WTC11 (cell line): Measurements from ENCODE around the gene BUD23. TPM values are rescaled to one million over a fixed set of nuclear protein-coding genes. Genes with fewer than 3 reads are reported as not detected.

Experiments used
- ATAC-seq: fragments of 200-7000 bp; cut with Tn5 transposase; 2 replicates; pipeline ENCODE4 v1.10.0; 2021; ENCODE audit warnings: mild to moderate bottlenecking, moderate library complexity
- CTCF ChIA-PET: fragments of 300-600 bp; sonication (Branson Sonifier 250); formaldehyde crosslinking; loops from one replicate; lab custom pipeline; 2021; ENCODE audit warnings: antibody characterized with exemption; lab: Charles Lee
- POLR2A ChIA-PET: fragments of 350-600 bp; sonication (Branson Sonifier 250); formaldehyde crosslinking; loops from one replicate; lab custom pipeline; 2021; ENCODE audit warnings: antibody characterized with exemption; lab: Charles Lee
- DNase-seq: peaks from one replicate; pipeline ENCODE4 v3.0.0; 2021; ENCODE audit warnings: low spot score
- H3K27ac Mint-ChIP-seq: 2 replicates; pipeline ENCODE4 v1.8.0; 2021; ENCODE audit warnings: mixed read lengths
- H3K27me3 Mint-ChIP-seq: 2 replicates; pipeline ENCODE4 v1.8.0; 2021; ENCODE audit warnings: low read depth, mild to moderate bottlenecking, moderate library complexity, mixed read lengths
- H3K36me3 Mint-ChIP-seq: 2 replicates; pipeline ENCODE4 v1.8.0; 2021; ENCODE audit warnings: mixed read lengths
- H3K4me1 Mint-ChIP-seq: 2 replicates; pipeline ENCODE4 v1.8.0; 2022; ENCODE audit warnings: mixed read lengths
- H3K4me3 Mint-ChIP-seq: 2 replicates; pipeline ENCODE4 v1.8.0; 2021; ENCODE audit warnings: mild to moderate bottlenecking, moderate library complexity, mixed read lengths
- H3K9me3 Mint-ChIP-seq: 2 replicates; pipeline ENCODE4 v1.8.0; 2021; ENCODE audit warnings: mixed read lengths
- FOXK1 ChIP-seq: sonication (generic); formaldehyde crosslinking; IDR thresholded peaks from 2 replicates; pipeline ENCODE4 v1.8.0; 2022; ENCODE audit warnings: mild to moderate bottlenecking, moderate library complexity, missing genetic modification reagents
- GABPB1 ChIP-seq: sonication (generic); formaldehyde crosslinking; IDR thresholded peaks from 2 replicates; pipeline ENCODE4 v1.8.1; 2023; ENCODE audit warnings: mild to moderate bottlenecking, missing genetic modification reagents
- GTF2I ChIP-seq: fragments of 250-450 bp; sonication (Bioruptor Pico); conservative IDR thresholded peaks from 2 replicates; pipeline ENCODE4 v1.4.0; 2021; ENCODE audit warnings: mild to moderate bottlenecking
- JAZF1 ChIP-seq: fragments of 250-450 bp; sonication (Bioruptor Pico); IDR thresholded peaks from 2 replicates; pipeline ENCODE4 v1.9.0; 2021; ENCODE audit warnings: moderate library complexity, mild to moderate bottlenecking, inconsistent platforms
- NR1H2 ChIP-seq: sonication (generic); formaldehyde crosslinking; IDR thresholded peaks from 2 replicates; pipeline ENCODE4 v1.9.0; 2021; ENCODE audit warnings: mild to moderate bottlenecking, moderate library complexity, missing genetic modification reagents
- SMAD3 ChIP-seq: sonication (generic); formaldehyde crosslinking; IDR thresholded peaks from 2 replicates; pipeline ENCODE4 v1.8.0; 2022; ENCODE audit warnings: missing genetic modification reagents, mild to moderate bottlenecking, borderline replicate concordance
- ZNF263 ChIP-seq: sonication (generic); formaldehyde crosslinking; IDR thresholded peaks from 2 replicates; pipeline ENCODE4 v1.8.1; 2022; ENCODE audit warnings: low read depth, mild to moderate bottlenecking, moderate library complexity, missing genetic modification reagents
- ZNF423 ChIP-seq: fragments of 250-450 bp; sonication (Bioruptor Pico); IDR thresholded peaks from 2 replicates; pipeline ENCODE4 v2.1.2; 2022; ENCODE audit warnings: mild to moderate bottlenecking, moderate library complexity
- total RNA-seq: library from RNA; stranded (reverse); gene quantifications from 3 replicates; pipeline ENCODE4 v1.2.3, GENCODE V29; 2021
- TF ChIP-seq, protein P1 (sequence below): sonication (generic); formaldehyde crosslinking; IDR thresholded peaks from 2 replicates; pipeline ENCODE4 v1.8.1; 2022; ENCODE audit warnings: missing genetic modification reagents, borderline replicate concordance
- TF ChIP-seq, protein P2 (sequence below): sonication (generic); formaldehyde crosslinking; IDR thresholded peaks from 2 replicates; pipeline ENCODE4 v1.8.1; 2023; ENCODE audit warnings: mild to moderate bottlenecking, missing genetic modification reagents, borderline replicate concordance
- TF ChIP-seq, protein P3 (sequence below): sonication (generic); formaldehyde crosslinking; IDR thresholded peaks from 2 replicates; pipeline ENCODE4 v1.8.1; 2022; ENCODE audit warnings: mild to moderate bottlenecking, moderate library complexity, missing genetic modification reagents
- TF ChIP-seq, protein P4 (sequence below): sonication (generic); formaldehyde crosslinking; IDR thresholded peaks from 2 replicates; pipeline ENCODE4 v1.8.1; 2023; ENCODE audit warnings: mild to moderate bottlenecking, moderate library complexity, missing genetic modification reagents
- TF ChIP-seq, protein P5 (sequence below): sonication (generic); formaldehyde crosslinking; IDR thresholded peaks from 2 replicates; pipeline ENCODE4 v1.8.0; 2022; ENCODE audit warnings: mild to moderate bottlenecking, missing genetic modification reagents

The BUD23 gene
- total RNA-seq, 1 experiment from 2014 or later, result 91.9 TPM

DNA sequence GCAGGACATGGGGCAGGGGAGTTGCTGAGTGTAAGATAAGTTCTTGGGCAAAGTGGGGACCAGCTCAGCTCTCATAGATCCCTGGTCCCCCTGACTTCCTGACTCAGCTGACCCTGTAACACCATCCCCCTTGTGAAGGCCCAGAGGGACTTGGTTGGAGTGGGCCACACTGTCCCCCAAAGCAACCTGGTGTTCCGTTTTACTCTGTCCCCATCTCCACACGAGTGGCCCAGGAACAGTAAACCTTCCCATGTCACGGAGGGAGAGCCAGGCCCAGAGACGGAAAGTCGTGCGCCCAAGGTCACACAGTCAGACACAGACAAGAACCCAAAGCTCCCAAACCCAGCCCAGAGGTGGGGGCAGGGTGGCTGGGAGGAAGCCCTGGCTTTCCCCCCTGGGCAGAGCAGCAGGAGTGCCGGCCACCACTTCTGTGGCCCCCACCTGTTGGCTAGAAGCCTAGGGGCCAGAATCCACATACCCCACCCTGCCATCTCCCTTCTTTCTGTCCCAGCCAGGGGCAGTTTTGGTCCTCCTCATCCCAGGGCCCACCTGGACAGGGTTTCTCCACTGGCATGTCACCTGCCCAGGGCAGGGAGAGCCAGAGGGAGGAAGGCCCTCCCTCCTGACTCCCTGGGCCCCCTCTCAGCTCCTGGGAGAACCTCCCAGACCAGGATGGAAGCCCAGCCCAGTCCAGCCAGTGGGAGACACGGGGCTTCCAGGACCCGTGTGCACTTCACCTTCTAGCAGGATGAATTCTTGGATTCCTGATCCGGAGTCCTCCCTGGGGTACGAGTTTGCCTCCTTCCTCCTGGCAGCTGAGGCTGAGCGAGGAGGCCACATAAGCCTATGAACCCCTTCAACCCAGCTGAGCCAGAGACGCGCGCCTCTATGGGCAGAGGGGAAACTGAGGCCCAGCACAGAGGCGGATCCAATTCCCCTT, 36.3 kb upstream of the BUD23 start:
- POLR2A ChIA-PET, result interaction anchor here (1.1 kb wide), 1 partner anchor 23 kb away, joined by 4 read pairs; the partner anchor contains the start of gene MLXIPL
- peaks cover 69% of the 10 kb centered on the region for H3K27me3 Mint-ChIP-seq

DNA sequence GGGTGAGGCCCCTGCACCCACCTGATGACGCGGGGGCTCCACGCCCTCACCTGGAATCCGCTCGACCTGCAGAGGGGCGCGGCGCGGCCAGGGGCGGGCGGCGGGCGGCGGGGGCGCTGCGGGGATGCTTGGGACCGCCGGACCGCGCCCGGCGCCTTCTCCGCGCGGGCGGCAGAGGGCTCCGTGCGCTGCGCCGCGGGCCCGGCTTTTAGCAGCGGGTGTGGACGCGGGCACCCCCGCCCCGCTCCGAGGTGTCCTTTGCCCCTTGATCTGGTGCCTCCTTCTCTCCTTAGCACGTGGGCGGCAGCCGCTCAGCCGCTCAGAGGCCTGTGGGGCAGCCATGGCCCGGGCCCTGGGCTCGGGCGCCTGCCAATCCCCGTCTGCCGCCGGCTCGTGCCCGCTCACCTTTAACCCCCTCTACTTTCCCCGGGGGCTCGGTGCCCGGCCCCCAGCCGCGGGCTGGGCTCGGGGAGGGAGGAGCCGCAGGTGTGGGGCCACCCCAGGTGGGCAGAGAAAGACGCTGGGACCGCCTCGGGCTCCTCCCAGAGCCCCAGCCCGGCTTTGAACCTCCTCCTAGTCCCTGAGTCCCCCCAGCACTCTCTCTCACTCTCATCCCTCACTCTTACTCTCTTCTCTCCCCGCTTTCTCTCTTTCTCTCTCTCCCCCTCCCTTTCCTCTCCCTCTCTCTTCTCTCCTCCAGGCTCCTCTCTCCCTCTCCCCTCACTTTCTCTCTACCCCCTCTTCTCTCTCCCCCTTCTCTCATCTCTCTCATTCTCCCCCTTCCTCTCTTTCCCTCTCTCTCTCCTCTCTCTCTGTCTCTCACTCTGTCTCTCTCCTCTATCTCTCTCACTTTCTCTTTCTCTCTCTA, 35.4 kb upstream of the BUD23 start:
- peak; percentile 62 for ATAC-seq
- POLR2A ChIA-PET, result interaction anchor here (1.1 kb wide), 1 partner anchor 23 kb away, joined by 4 read pairs; the partner anchor contains the start of gene MLXIPL
- no peaks in the 10 kb centered on the region for H3K36me3 Mint-ChIP-seq
- H3K27ac Mint-ChIP-seq, result no peak overlapping the region
- peak; percentile 38 for DNase-seq
- peaks cover 74% of the 10 kb centered on the region for H3K27me3 Mint-ChIP-seq
- TF ChIP-seq GABPB1 (peak; percentile 51; the same call in 1 of the 2 replicates), ZNF423 (CRISPR knock-in tag) (0 out of 2 replicates have a peak, but pooled peaks have one; percentile 5), ZNF263 (CRISPR knock-in tag) (0 out of 2 replicates have a peak, but pooled peaks have one; percentile 8)
- TF ChIP-seq, protein P1, sequence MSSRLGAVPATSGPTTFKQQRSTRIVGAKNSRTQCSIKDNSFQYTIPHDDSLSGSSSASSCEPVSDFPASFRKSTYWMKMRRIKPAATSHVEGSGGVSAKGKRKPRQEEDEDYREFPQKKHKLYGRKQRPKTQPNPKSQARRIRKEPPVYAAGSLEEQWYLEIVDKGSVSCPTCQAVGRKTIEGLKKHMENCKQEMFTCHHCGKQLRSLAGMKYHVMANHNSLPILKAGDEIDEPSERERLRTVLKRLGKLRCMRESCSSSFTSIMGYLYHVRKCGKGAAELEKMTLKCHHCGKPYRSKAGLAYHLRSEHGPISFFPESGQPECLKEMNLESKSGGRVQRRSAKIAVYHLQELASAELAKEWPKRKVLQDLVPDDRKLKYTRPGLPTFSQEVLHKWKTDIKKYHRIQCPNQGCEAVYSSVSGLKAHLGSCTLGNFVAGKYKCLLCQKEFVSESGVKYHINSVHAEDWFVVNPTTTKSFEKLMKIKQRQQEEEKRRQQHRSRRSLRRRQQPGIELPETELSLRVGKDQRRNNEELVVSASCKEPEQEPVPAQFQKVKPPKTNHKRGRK (CRISPR knock-in tag), result 0 out of 2 replicates have a peak, but pooled peaks have one; percentile 81
- TF ChIP-seq, protein P2, sequence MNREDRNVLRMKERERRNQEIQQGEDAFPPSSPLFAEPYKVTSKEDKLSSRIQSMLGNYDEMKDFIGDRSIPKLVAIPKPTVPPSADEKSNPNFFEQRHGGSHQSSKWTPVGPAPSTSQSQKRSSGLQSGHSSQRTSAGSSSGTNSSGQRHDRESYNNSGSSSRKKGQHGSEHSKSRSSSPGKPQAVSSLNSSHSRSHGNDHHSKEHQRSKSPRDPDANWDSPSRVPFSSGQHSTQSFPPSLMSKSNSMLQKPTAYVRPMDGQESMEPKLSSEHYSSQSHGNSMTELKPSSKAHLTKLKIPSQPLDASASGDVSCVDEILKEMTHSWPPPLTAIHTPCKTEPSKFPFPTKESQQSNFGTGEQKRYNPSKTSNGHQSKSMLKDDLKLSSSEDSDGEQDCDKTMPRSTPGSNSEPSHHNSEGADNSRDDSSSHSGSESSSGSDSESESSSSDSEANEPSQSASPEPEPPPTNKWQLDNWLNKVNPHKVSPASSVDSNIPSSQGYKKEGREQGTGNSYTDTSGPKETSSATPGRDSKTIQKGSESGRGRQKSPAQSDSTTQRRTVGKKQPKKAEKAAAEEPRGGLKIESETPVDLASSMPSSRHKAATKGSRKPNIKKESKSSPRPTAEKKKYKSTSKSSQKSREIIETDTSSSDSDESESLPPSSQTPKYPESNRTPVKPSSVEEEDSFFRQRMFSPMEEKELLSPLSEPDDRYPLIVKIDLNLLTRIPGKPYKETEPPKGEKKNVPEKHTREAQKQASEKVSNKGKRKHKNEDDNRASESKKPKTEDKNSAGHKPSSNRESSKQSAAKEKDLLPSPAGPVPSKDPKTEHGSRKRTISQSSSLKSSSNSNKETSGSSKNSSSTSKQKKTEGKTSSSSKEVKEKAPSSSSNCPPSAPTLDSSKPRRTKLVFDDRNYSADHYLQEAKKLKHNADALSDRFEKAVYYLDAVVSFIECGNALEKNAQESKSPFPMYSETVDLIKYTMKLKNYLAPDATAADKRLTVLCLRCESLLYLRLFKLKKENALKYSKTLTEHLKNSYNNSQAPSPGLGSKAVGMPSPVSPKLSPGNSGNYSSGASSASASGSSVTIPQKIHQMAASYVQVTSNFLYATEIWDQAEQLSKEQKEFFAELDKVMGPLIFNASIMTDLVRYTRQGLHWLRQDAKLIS (CRISPR knock-in tag), result no peak
- TF ChIP-seq, protein P3, sequence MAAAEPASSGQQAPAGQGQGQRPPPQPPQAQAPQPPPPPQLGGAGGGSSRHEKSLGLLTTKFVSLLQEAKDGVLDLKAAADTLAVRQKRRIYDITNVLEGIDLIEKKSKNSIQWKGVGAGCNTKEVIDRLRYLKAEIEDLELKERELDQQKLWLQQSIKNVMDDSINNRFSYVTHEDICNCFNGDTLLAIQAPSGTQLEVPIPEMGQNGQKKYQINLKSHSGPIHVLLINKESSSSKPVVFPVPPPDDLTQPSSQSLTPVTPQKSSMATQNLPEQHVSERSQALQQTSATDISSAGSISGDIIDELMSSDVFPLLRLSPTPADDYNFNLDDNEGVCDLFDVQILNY (CRISPR knock-in tag), result no peak
- TF ChIP-seq, protein P4, sequence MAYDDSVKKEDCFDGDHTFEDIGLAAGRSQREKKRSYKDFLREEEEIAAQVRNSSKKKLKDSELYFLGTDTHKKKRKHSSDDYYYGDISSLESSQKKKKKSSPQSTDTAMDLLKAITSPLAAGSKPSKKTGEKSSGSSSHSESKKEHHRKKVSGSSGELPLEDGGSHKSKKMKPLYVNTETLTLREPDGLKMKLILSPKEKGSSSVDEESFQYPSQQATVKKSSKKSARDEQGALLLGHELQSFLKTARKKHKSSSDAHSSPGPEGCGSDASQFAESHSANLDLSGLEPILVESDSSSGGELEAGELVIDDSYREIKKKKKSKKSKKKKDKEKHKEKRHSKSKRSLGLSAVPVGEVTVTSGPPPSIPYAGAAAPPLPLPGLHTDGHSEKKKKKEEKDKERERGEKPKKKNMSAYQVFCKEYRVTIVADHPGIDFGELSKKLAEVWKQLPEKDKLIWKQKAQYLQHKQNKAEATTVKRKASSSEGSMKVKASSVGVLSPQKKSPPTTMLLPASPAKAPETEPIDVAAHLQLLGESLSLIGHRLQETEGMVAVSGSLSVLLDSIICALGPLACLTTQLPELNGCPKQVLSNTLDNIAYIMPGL (CRISPR knock-in tag), result peak; percentile 44; the same call in 1 of the 2 replicates
- TF ChIP-seq, protein P5, sequence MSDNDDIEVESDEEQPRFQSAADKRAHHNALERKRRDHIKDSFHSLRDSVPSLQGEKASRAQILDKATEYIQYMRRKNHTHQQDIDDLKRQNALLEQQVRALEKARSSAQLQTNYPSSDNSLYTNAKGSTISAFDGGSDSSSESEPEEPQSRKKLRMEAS (CRISPR knock-in tag), result peak; percentile 57; the same call in 1 of the 2 replicates
- CTCF ChIA-PET, result interaction anchor here (2.2 to 2.4 kb wide), 2 partner anchors 19 to 41 kb away, joined by 8 to 14 read pairs; no protein-coding TSS in a partner anchor
- no peaks in the 10 kb centered on the region for H3K9me3 Mint-ChIP-seq
- peak overlapping the region; percentile 70 for H3K4me3 Mint-ChIP-seq
- peaks cover 15% of the 10 kb centered on the region for H3K4me1 Mint-ChIP-seq

More for the DNA sequence above, 36.3 kb upstream of the BUD23 start:
- no peak for TF ChIP-seq FOXK1 (CRISPR knock-in tag)
- no peak for TF ChIP-seq SMAD3 (CRISPR knock-in tag)
- no peak for TF ChIP-seq GTF2I (CRISPR knock-in tag)
- TF ChIP-seq ZNF263 (CRISPR knock-in tag), result peak; percentile 24; the same call in 1 of the 2 replicates
- TF ChIP-seq NR1H2 (CRISPR knock-in tag), result no peak
- no peak for TF ChIP-seq JAZF1 (CRISPR knock-in tag)
- Mint-ChIP-seq H3K4me1 (peaks cover 15% of the 10 kb centered on the region), H3K36me3 (no peaks in the 10 kb centered on the region), H3K9me3 (no peaks in the 10 kb centered on the region), H3K27ac (no peak overlapping the region), H3K4me3 (peak overlapping the region; percentile 61)
- no peak for DNase-seq
- CTCF ChIA-PET, result interaction anchor here (0.5 to 2.4 kb wide), 10 partner anchors 11 to 54 kb away, joined by 3 to 14 read pairs (median 4); partner anchors contain the start of genes MLXIPL and VPS37D
- peak; percentile 8; the same call in 1 of the 2 replicates for ATAC-seq
